Spleen (tissue), 7 donors: ENCODE data around the gene ESYT1.

ENCODE experiments used
- CTCF ChIP-seq, 11 experiments: fragments of 200-600 bp in 7 of 11; fragments of 450-650 bp in 4 of 11; sonication (generic) in 4 of 11; IDR thresholded peaks in 8 of 11; conservative IDR thresholded peaks in 3 of 11; 1 replicate in 7 of 11; 2 replicates in 4 of 11; pipeline versions ENCODE4 v1.4.0 to v1.8.0; 2016 to 2021; ENCODE audit warnings: antibody characterized with exemption in 11 of 11, inconsistent platforms in 4 of 11, mild to moderate bottlenecking in 1 of 11
- POLR2AphosphoS5 ChIP-seq, 3 donors: sonication (generic); formaldehyde crosslinking; IDR thresholded peaks; one replicate each; pipeline ENCODE4 v1.5.1; 2017; ENCODE audit warnings: antibody characterized with exemption in 3 of 3
- donor health status: DM: no; HTN: no; CAD: no; lungs with moderate emphysema.
- donor health status: DM: no; HTN: no; CAD: no.
- donor health status: DM: no; HTN: no; CAD: no.

- TF ChIP-seq CTCF (IDR thresholded peaks at IDR 0.05 in 8 of 11, conservative IDR thresholded peaks at IDR 0.05 in 3 of 11) (no peak), POLR2AphosphoS5 (IDR thresholded peaks at IDR 0.05) (peak in 2 of 3 donors; percentile 5 to 70)
Observed at GRCh38 chr12:56169229-56169759, 41.2 kb downstream of the ESYT1 start.
